ENCODE measurements around the gene INF2.

- TF ChIP-seq SIN3A (IDR thresholded peaks at IDR 0.05; ENCODE audit: borderline replicate concordance in 2 of 2, control insufficient read depth in 1 of 2, low read depth in 2 of 2, low read length in 2 of 2) (no peak), ZNF217 (CRISPR knock-in tag; IDR thresholded peaks at IDR 0.05) (no peak)
These were observed 13.9 kb downstream of the INF2 start for GRCh38 chr14:104703269-104703668.

Data from K562 (cell line).